Activated CD8-positive, alpha-beta memory T cell treated with anti-CD3 and anti-CD28 coated beads, Interleukin-2, amount 50 U/mL, for 24 hours (primary cell): ENCODE results near the gene CYP27A1.

Source experiments
- DNase-seq: peaks from one replicate; pipeline ENCODE4 v3.0.0-alpha.2; 2020; ENCODE audit errors: extremely low read depth

Gene CYP27A1

DNA sequence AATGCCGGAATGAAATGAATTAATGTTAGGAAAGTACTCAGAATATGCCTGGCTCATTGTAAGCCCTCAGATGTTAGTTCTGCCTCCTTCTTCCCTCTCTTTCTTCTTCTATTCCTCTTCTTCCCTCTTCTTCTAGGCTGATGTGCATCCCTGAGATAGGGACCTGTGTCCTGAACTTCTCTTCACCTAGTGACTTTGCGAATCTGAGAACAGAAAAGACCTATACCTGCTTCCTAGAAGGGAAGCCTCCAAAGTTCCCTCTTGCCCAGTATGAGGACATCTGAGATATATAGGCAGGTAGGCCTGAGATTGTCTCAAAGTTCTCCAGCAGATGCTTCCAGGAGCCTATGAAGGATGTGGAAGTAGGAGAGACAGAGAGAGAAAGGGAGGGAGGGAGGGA is 8.1 kb upstream of the CYP27A1 start:
- no peak for DNase-seq

DNA sequence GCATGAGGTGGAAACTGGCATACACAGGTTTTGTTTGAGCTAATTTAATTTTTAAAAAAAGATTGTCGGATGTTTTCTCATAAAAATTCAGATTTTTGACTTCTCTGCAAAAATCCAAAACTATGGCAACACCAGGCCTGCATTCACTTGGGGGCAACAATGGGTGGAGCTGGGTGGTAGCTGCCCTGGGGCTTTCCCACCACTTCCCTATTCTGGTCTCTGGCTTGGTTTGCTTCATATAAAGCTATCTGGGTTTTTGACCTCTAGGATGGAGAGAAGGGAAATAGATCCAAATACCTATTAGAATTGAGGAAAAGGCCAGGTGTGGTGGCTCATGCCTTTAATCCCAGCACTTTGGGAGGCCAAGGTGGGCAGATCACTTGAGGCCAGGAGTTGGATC is 5.5 kb upstream of the CYP27A1 start:
- no peak for DNase-seq

DNA sequence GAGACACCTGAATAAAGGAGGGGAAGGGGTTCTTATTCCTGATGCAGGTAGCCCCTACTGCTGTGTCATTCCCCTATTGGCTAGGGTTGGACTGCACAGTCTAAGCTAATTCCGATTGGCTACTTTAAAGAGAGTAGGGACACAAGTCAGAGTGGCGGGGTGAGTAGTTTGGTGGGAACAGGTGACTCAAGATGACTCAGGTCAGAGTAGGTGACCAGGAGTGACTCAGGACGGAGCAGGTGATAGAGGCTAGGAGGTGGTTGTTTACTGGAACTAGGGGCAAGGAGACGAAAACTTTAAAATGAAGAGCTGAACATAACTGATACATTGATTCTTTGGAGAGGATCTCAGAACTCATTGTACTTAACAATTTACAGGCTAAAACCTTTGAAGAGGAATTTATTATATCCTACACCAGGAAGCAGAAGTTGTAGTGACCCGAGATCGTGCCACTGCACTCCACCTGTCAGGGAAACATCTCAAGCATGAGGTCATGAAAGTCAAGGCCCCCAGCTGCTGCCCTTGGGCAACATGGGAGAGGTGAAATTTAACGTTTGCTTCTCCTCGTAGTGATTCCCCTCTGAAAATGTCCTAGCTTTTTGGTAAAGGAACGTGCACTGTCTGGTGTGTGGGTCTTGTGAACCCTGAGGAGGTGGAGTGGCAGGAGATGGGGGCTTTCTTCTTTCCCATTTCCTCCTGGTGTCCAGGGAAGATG is 4.5 kb upstream of the CYP27A1 start:
- no peak for DNase-seq

DNA sequence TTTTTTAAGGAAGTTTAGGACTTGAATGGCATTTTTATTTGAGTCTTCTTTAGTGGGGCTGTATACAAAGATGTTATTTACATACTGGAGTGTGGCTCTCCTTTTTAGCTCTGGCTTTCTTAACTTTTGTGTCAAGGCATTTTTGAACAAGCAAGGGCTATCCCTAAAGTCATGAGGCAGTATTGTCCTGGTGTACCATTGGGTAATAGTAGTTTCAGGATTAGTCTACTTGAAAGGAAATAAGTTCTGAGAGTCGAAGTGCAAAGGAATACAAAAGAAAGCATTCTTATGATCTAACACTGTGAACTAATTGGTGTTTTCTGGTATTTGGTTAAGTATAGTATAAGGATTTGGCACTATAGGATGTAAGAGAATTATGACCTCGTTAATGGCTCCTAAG is 1.9 kb upstream of the CYP27A1 start:
- DNase-seq: no peak

DNA sequence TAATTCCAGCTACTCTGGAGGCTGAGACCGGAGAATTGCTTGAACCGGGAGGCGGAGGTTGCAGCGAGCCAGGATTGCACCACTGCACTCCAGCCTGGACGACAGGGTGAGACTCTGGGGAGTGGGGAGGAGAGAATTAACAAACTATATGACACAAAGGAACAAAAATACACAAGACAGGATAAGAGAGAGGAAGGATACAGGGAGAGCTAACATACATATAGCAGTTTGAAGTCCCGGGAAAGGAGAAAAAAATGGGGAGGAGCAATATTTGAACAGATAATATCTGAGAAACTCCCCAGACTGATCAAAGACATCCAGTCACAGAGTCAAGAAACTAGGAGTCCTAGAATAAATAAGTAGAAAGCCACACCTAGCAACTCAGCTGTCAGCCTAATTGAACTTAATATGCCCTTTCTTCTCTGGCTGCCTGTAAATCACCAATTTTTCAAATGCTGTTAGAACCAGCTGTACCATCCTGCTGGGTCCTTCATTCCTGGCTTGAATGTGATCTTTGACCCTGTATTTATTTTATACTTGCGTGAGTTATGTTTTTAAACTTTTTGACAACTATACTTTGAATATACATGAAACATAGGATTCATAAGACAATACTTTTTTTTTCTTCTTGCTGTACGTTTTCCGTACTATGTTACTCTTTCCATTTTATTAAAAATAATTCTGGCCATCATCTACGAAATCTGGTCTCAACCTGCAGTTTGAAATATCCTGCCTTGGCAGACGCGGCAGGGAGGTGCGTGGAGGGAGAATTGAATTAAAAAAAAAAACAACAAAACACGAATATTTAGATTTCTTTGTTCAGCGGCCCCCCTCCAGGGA is 876 bp upstream of the CYP27A1 start:
- no peak for DNase-seq

DNA sequence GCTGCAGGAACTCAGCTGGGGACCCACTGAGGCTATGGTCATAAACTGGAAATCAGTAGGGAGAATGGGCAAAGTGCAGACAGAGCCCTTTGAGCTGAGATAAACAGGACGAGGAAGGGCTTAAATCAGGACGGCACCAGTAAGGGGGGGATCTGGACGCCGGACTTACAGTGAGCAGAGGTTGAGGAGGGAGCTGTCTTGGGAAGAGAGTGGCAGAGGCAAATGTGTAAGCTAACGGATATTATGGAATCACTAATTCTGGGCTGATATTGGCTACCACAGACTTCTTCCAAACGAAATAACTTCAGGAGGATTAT is 539 bp downstream of the CYP27A1 start:
- DNase-seq: no peak

DNA sequence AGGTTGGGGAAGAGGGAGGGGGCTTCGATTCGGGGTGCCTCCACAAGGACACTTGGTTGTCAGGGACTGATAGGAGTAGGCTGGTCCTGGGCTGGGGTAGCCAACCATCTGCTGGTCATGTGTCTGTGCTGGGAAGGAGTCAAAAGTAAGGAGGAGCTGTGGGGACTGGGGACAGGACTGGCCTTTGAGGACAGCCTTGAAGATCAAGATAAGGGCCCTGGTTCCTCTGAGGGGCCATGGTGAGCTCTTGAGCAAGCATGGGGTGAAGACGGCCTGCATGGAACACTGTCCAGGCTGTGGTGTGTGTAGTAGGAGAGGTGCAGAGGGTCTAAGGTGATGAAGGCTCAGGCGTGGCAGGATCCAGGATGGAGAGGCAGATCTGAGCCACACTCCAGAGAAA is 1.7 kb downstream of the CYP27A1 start:
- DNase-seq: no peak

DNA sequence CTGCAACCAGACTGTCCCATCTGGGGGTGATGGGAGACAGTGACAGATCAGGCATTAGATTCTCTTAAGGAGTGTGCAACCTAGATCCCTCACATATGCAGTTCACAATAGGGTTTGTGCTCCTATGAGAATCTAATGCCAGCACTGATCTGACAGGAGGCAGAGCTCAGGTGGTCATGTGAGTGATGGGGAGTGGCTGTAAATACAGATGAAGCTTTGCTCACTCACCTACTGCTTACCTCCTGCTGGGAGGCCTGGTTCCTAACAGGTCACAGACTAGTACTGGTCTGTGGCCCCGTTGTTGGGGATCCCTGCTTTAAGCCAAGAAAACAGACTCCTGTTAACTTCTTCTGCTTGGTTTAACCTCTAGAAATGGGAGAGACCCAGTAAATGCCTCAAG is 3.2 kb downstream of the CYP27A1 start:
- DNase-seq: no peak

DNA sequence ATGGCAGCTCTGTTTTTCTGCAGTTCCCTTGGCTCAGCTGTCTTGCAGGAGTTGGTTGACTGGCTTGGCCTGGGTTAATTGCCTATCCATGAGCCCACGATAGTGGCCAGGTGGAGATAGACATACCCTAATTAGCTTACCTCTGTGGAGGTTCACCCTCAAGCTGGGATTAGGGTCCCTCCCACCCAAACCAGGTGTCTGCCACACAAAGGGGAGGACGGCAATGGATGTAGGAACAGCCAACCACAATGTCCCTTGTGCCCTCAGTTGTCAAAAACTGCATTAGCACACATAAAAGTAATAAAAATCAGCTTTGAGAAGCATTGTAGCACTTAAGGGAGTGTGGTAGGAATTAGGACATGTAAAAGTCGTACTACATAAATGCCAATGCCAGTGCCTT is 4.2 kb downstream of the CYP27A1 start:
- DNase-seq: no peak

DNA sequence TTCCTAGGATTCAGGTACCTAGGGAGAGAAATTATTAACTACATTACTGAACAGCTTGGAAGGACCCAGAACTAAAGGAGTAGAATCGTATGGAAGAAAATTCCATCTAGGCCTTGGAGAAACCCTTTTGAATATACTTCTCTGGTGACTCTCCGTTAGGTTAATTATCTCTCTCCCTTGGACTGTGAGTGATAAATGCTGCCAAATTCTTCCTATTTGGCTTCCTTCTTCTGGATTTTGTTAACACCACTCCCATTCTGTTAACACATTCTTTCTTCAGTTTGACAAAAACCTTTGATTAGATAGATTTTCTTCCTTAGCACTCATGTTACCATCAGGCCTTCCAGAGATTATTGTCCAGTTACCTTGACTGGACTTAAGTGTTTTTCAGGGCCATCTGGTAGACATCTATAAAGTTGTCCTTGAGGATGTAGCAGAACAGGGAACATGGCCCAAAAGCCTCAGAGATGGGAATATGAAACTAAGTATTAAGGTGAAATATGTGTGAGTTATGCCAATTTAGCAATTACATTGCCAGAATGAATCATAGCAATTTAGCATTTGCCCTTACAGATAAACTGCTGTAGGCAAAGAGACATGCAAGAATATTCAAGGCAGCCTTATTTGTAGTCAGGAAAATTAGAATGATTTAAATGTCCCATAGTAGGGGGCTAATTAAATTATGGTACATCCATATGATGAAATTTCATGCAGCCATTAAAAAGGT is 6.7 kb downstream of the CYP27A1 start:
- DNase-seq: no peak

DNA sequence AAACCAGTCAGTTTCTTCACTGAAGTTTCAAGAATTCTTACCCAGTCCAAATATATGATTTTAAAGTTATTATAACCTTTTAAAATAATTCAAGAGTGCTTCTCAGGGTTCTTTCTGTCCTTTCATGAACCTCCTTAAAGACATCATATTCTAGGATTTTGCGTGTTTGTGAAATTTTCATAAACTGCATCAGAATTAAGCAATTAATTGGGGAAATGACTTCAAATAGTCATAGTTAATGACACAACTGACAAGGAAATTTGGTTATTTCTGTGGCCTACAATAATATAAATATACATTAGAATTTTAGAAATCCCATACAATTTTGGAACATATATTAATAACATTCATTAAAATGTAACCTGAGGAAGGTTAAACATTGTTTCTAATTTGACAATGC is 10.5 kb downstream of the CYP27A1 start:
- DNase-seq: no peak

DNA sequence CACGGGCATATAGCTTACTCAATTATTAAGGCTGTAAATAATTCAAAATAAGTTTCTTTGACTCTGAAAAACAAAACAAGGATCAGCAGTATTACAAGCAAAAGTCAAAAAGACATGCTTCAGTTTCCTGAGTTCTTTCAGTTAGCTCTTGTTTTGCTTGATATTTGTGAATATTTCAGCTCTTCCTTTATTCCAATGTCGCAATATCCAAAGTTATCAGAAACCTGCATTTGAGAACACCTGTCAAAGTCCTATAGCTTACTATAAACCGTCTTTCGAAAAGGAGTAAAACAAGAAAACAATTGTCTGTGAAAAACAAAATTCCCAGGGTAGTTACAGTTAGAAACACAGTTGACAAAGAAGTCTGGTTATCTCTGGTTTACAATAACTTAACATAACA is 14.7 kb downstream of the CYP27A1 start:
- DNase-seq: no peak

DNA sequence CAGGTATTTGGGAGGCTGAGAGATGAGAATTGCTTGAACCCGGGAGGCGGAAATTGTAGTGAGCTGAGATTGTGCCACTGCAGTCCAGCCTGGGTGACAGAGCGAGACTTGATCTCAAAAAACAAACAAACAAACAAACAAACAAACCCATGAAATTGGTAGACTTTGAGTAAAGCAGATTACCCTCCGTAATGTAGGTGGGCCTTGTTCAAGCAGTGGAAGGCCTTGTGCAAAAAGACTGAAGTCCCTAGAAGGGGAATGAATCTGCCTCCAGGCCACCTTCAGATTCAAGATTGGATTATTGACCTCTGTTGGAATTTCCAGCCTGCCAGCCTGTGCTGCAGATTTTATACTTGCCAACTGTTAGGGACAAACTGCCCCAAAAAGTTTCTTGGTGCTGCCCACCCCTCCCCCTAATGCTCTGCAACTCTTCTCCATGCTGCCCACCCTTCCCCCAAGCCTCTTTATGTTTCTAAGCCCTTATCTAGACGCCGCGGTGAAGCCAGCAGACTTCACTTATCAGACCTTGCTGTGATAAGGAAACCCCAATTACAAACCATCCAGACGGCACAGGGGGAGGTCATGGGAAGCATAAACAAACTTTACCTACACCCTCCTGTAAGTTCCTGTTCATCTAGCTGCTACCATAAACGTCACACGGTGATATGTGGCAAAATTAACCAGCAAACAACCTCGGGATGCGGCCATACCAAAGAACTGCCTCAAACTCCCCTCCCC is 17.0 kb downstream of the CYP27A1 start:
- no peak for DNase-seq

DNA sequence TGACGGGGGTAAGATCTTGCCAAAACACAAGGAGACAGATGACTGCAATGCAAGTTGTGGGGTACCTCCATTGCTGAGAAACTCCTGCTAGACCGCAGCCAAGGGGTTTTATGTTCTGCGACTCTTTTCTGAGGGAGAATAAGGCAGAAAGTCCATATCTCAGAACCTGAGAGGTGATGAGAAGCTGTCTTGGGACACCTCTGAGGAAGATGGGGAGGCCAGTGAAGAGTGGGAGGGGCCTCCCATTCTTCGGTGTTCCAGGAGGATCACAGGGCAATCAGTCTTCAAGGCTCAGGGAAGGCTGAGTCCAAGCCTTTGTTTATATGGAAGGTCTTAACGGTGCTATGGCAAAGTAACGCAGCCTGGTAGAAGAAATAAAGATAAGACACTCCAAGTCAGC is 18.0 kb downstream of the CYP27A1 start:
- DNase-seq: no peak

DNA sequence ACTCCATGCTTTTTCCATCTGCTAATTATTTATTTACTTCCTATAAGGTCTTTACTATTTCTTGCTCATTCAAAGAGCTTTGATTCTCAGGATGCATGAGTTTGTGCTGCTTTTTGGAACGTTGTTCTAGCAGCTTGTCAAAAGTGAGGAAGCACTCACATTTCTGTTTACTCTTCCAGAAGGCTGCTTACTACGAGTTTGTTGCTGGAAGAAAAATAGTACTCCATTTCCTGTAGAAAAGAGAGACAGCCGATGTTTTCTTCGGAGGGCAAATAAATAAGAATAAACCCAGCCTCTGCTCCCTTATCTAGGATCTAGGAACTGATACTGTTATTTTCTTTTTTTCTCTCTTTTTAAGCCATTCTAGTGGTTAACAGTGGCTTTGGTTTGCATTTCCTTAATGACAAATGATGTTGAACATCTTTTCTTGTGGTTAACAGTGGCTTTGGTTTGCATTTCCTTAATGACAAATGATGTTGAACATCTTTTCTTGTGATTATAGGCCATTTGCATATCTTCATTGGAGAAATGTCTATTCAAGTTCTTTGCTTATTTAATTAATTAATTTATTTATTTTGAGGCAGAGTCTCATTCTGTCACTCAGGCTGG is 20.5 kb downstream of the CYP27A1 start:
- no peak for DNase-seq

DNA sequence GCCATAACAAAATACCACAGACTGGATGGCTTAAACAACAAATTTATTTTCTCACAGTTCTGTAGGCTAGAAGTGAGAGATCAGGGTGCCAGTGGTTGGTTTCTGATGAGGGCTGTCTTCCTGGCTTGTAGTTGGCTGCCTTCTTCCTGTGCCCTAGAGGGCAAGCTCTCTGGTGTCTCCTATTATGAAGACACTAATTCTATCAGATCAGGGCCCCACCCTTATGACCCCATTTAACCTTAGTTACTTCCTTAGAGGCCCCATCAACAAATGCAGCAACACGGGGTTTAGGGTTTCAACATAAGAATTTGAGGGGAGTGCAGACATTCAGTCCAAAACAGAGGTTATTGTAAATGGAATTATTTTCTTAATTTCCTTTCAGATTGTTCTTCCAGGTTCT is 22.9 kb downstream of the CYP27A1 start:
- no peak for DNase-seq

DNA sequence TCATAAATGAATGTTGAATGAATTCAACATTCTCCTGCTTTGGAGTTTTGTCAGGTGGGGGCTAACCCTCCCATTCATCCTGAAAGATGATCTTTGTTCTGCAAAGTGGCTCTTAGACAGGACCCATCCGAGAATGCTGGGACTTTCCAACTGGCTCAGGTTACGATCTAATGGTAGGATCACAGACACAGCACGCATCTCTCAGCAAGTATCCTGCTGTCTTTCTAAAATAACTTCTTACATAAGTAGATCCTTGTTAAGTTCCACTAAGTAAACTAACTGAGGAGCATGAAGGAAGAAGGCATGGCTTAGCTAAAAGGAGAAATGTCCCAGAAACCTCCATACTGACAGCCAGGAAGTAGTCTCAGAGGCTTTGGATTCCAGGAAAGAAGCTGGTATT is 23.7 kb downstream of the CYP27A1 start:
- DNase-seq: no peak

DNA sequence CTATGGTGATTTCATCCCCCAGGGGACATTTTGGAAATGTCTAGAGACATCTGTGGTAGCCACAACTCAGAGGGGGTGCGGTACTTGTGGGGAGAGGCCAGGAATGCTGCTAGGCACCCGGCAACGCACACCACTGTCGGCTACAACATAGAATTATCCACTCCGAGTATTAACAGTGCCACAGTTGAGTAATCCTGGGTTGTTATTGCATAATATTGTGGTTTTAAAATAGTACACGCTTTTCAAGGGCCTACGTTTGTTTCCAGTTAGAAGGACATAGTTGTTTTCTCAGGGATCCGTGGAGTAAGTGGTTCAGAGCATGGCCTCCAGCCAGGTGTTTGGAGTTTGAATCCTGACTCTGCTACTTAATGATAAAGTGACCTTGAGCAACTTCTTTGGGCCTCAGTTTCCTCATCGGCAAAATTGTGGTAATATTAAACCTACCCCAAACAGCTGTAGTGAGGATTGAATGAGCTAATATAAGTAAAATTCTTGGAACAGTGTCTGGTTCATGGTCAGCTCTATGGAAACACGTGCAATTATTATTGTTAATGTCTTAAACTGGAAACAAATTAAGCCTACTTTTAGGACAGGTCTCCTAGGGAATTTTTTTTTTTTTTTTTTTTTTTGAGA is 24.5 kb downstream of the CYP27A1 start:
- DNase-seq: no peak

DNA sequence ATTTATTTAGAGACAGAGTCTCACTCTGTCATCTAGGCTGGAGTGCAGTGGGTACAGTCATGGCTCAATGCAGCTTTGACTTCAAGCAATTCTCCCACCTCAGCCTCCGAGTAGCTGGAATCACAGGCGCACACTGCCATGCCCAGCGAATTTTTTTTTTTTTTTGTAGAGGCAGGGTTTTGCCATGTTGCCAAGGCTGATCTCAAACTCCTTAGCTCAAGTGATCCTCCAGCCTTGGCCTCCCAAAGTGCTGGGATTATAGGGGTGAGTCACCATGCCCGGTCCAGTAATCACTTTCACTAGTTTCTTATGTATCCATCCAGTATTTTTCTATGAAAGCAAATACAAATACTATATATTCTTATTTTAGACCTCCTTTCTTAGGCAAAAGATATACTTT is 25.7 kb downstream of the CYP27A1 start:
- DNase-seq: no peak

DNA sequence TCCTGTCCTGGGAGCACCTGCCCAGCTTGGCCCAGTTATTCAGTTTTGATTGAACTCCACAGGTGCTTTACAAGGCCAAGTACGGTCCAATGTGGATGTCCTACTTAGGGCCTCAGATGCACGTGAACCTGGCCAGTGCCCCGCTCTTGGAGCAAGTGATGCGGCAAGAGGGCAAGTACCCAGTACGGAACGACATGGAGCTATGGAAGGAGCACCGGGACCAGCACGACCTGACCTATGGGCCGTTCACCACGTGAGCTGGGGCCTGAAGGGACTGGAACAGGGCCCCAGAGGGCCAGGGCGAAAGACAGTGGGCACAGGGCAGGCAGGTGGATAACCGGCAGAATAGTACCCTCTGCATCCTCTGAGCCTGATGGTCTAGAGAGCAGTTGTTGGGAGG is 27.6 kb downstream of the CYP27A1 start:
- DNase-seq: no peak

DNA sequence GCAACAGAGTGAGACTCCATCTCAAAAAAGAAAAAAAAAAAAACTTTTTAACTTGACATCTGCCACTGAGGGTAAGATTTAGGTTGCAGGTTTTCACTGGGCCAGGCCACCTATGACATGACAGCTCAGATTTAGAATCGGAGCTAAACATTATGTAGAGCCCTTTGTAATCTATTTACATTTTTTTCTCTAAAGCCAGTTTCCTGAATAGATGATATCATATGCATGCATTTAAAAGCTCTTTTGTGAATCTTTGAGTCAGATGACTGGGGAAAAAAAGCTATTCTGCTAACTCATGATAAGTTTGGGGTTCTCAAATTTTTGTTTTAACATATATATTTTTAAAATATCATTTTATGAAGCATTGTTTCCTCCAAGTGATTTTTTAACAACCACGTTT is 28.3 kb downstream of the CYP27A1 start:
- DNase-seq: no peak
